Measurements from ENCODE around the gene TET2. TPM values are rescaled to one million over a fixed set of nuclear protein-coding genes. Genes with fewer than 3 reads are reported as not detected.

The TET2 gene
- polyA plus RNA-seq, 3 donors = 22.6 to 47.1 (median 42.5) TPM

GRCh38 chr4:105164548-105164947, 17.9 kb downstream of the TET2 start:
- no peak overlapping the region for H3K4me3 Mint-ChIP-seq
- Histone ChIP-seq H3K79me2 (ENCODE audit: insufficient read depth, low read length) (peaks cover 100% of the 10 kb centered on the region), H3K9me3 (replicated peaks in 1 of 2; ENCODE audit: control insufficient read depth in 1 of 2, insufficient read depth in 1 of 2, low read length in 2 of 2) (no peaks in the 10 kb centered on the region), H3K4me3 (replicated peaks in 1 of 3; ENCODE audit: low read depth in 2 of 3, low read length in 3 of 3) (no peak overlapping the region), H3K4me2 (replicated peaks; ENCODE audit: extremely low read depth, low read length, poor library complexity, severe bottlenecking) (no peak overlapping the region), H3K9ac (ENCODE audit: insufficient read depth, low read length, poor library complexity, severe bottlenecking) (no peak overlapping the region), H4K20me1 (ENCODE audit: insufficient read depth, low read length) (peaks cover 100% of the 10 kb centered on the region), H3K27ac (ENCODE audit: low read depth in 1 of 2, low read length in 2 of 2) (peak overlapping the region in 1 of 2 donors; percentile 32), H3K27me3 (ENCODE audit: control insufficient read depth in 2 of 2, insufficient read depth in 2 of 2, low read length in 2 of 2) (no peaks in the 10 kb centered on the region), H3K36me3 (replicated peaks in 1 of 2; ENCODE audit: control insufficient read depth in 1 of 2, insufficient read depth in 2 of 2, low read length in 2 of 2) (peaks cover 5 to 28% of the 10 kb centered on the region in 2 donors), H3K4me1 (ENCODE audit: control insufficient read depth in 1 of 2, insufficient read depth in 2 of 2, low read length in 2 of 2) (peaks cover 3 to 33% of the 10 kb centered on the region in 2 donors), H2AFZ (ENCODE audit: insufficient read depth, low read depth, low read length, poor library complexity, severe bottlenecking) (no peak overlapping the region)
- no peak for DNase-seq
- no peaks in the 10 kb centered on the region for H3K27me3 Mint-ChIP-seq (ENCODE audit: low read depth in 3 of 3)
- intact Hi-C loops (cut with micrococcal nuclease) = no loop called here
- no peak for TF ChIP-seq CTCF (IDR thresholded peaks at IDR 0.05)
- H3K9me3 Mint-ChIP-seq = peaks cover 0 to 4% (median 0%) of the 10 kb centered on the region in 7 donors
- H3K4me1 Mint-ChIP-seq = peaks cover 50% of the 10 kb centered on the region
- H3K36me3 Mint-ChIP-seq = peaks cover 27 to 30% of the 10 kb centered on the region in 2 donors
- H3K27ac Mint-ChIP-seq = peak overlapping the region in 3 of 7 donors; percentile 60 to 80 (median 70)
- WGBS (ENCODE audit: insufficient coverage) = 100% methylated on average over 1 of the region's 1 CpG

- Histone ChIP-seq H3K4me1 (ENCODE audit: control insufficient read depth in 1 of 2, insufficient read depth in 2 of 2, low read length in 2 of 2) (peaks cover 17 to 47% of the 10 kb centered on the region in 2 donors), H4K20me1 (ENCODE audit: insufficient read depth, low read length) (peaks cover 100% of the 10 kb centered on the region), H3K4me2 (replicated peaks; ENCODE audit: extremely low read depth, low read length, poor library complexity, severe bottlenecking) (no peak overlapping the region), H3K36me3 (replicated peaks in 1 of 2; ENCODE audit: control insufficient read depth in 1 of 2, insufficient read depth in 2 of 2, low read length in 2 of 2) (peaks cover 5 to 28% of the 10 kb centered on the region in 2 donors), H3K9ac (ENCODE audit: insufficient read depth, low read length, poor library complexity, severe bottlenecking) (no peak overlapping the region), H2AFZ (ENCODE audit: insufficient read depth, low read depth, low read length, poor library complexity, severe bottlenecking) (no peak overlapping the region), H3K9me3 (replicated peaks in 1 of 2; ENCODE audit: control insufficient read depth in 1 of 2, insufficient read depth in 1 of 2, low read length in 2 of 2) (no peaks in the 10 kb centered on the region), H3K27me3 (ENCODE audit: control insufficient read depth in 2 of 2, insufficient read depth in 2 of 2, low read length in 2 of 2) (no peaks in the 10 kb centered on the region), H3K27ac (ENCODE audit: low read depth in 1 of 2, low read length in 2 of 2) (peak overlapping the region in 1 of 2 donors; percentile 30), H3K79me2 (ENCODE audit: insufficient read depth, low read length) (peaks cover 100% of the 10 kb centered on the region), H3K4me3 (replicated peaks in 1 of 3; ENCODE audit: low read depth in 2 of 3, low read length in 3 of 3) (no peak overlapping the region)
- Mint-ChIP-seq H3K4me1 (peaks cover 61% of the 10 kb centered on the region), H3K36me3 (peaks cover 23 to 27% of the 10 kb centered on the region in 2 donors), H3K27ac (peak overlapping the region in 3 of 7 donors; percentile 12 to 40 (median 31)), H3K9me3 (peaks cover 0 to 4% (median 0%) of the 10 kb centered on the region in 7 donors), H3K27me3 (ENCODE audit: low read depth in 3 of 3) (no peaks in the 10 kb centered on the region), H3K4me3 (no peak overlapping the region)
- intact Hi-C loops (cut with micrococcal nuclease) = no loop called here
- TF ChIP-seq CTCF (IDR thresholded peaks at IDR 0.05) = no peak
- DNase-seq = no peak
Measured at GRCh38 chr4:105166066-105166465, 19.4 kb downstream of the TET2 start.

Measured in CD14-positive monocyte (primary cell).